Ovary (tissue), 9 donors: ENCODE data around the gene ACTR1A. TPM values are rescaled to one million over a fixed set of nuclear protein-coding genes. Genes with fewer than 3 reads are reported as not detected.
A peak's percentile ranks its signal among the peaks of the same experiment; 100 is the strongest.

ENCODE experiments used
- DNase-seq, 5 donors: peaks; one replicate each; pipeline ENCODE4 v3.0.0-alpha.2; 2019 to 2020
- H3K27ac ChIP-seq, 2 donors: fragments of 200-600 bp; one replicate each; pipeline versions ENCODE4 v1.5.1 to v1.8.0; 2019 to 2022
- H3K27me3 ChIP-seq: fragments of 200-600 bp; one replicate; pipeline ENCODE4 v1.8.0; 2022
- H3K36me3 ChIP-seq: fragments of 200-600 bp; sonication (generic); one replicate; pipeline ENCODE4 v1.5.1; 2019
- H3K4me1 ChIP-seq: one replicate; pipeline ENCODE4 v1.8.1; 2013; ENCODE audit warnings: mild to moderate bottlenecking, moderate library complexity; ENCODE audit not compliant: insufficient read depth
- H3K4me3 ChIP-seq: fragments of 200-600 bp; sonication (generic); one replicate; pipeline ENCODE4 v1.5.1; 2017
- H3K9me3 ChIP-seq, 2 donors: fragments of 200-600 bp in 1 of 2; sonication (generic) in 1 of 2; one replicate each; pipeline versions ENCODE4 v1.5.1 to v1.8.1; 2013 to 2019; ENCODE audit warnings: mild to moderate bottlenecking in 1 of 2, moderate library complexity in 1 of 2
- EP300 ChIP-seq: sonication (generic); formaldehyde crosslinking; IDR thresholded peaks from one replicate; pipeline ENCODE4 v1.6.1; 2017; ENCODE audit warnings: antibody characterized with exemption
- POLR2A ChIP-seq: fragments of 450-650 bp; IDR thresholded peaks from one replicate; pipeline ENCODE4 v1.6.1; 2017; ENCODE audit warnings: antibody characterized with exemption, mild to moderate bottlenecking, moderate library complexity
- WGBS, 3 donors: extraction: QIAGEN DNeasy Blood & Tissue Kit in 1 of 3; methylation state at CpG; one replicate each; pipeline versions ENCODE4 v1.1.5 to v1.1.7; 2013 to 2017; 5-methylcytosine and 5-hydroxymethylcytosine counted together
- intact Hi-C, 4 donors: fragments of 100-400 bp; cut with DNase I; formaldehyde crosslinking; loops; one replicate each; pipeline versions ENCODE4 v1.11.0 to v1.15.1; 2022 to 2023
- polyA plus RNA-seq, 2 donors: library from polyadenylated mRNA; stranded (reverse); fragments of 200-250 nt in 1 of 2; fragments of 350-450 nt in 1 of 2; fragmentation: Illumina TruSeq in 1 of 2; extraction: RNeasy Lipid Tissue Mini Kit (QIAGEN cat#74804) in 1 of 2; gene quantifications; one replicate each; pipeline ENCODE4 v1.2.3, GENCODE V29; 2013 to 2014
- total RNA-seq, 7 donors: library from RNA; depleted of rRNA in 2 of 7; stranded (reverse); fragments of >200 nt in 2 of 7; fragmentation: NEBNext Ultra II Directional in 3 of 7; extraction: Animal tissue kit (Norgen Biotek cat#: 25700) in 3 of 7; gene quantifications; one replicate each; pipeline versions ENCODE4 v1.1.0 to v1.2.4, GENCODE V29; 2016 to 2023
- TF ChIP-seq, protein P1 (sequence below), 3 donors: fragments of 450-650 bp in 2 of 3; fragments of 200-600 bp in 1 of 3; IDR thresholded peaks; one replicate each; pipeline versions ENCODE4 v1.5.1 to v1.8.0; 2016 to 2022; ENCODE audit warnings: antibody characterized with exemption in 3 of 3, mild to moderate bottlenecking in 1 of 3
- donor health status: DM: no; HTN: no; CAD: no; lungs with moderate emphysema.
- donor health status: DM: no; HTN: no; CAD: no.
- donor health status: Bipolar disorder and iron deficiency.
- donor health status: DM: yes; HTN: yes; CAD: no.
- donor health status: DM: no; HTN: no; CAD: no.
- donor health status: DM: yes; HTN: yes; CAD: no.

The ACTR1A gene
- total and polyA plus RNA-seq, 9 donors, result 38.0 to 83.6 (median 60.1) TPM

DNA sequence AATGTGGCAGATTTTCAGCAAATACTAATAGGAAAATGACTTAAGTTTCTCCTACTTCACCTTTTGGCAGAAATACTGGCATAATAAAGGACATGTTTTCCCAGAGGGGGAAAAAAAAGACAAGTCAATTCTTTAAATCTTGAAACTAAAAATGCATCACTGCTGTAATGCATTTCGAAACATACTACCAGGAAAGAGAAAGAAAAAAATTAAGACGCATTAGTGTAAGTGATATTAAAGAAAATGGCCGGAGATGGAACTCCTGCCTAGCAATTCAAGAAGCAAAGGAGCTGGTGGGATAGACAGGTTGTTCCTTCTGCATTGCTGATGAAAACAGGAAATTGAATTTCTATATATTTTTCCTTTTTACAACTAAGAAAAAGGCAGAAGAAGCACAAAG, 3.2 kb downstream of the ACTR1A start:
- Histone ChIP-seq H3K9me3 (no peaks in the 10 kb centered on the region), H3K36me3 (no peaks in the 10 kb centered on the region), H3K4me3 (no peak overlapping the region), H3K27ac (no peak overlapping the region), H3K27me3 (no peaks in the 10 kb centered on the region), H3K4me1 (peaks cover 3% of the 10 kb centered on the region)
- 86 to 92% (median 86%) methylated on average over 3 of the region's 3 CpGs for WGBS, 3 donors
- intact Hi-C loops, result no loop called here
- DNase-seq, result no peak
- TF ChIP-seq, protein P1, sequence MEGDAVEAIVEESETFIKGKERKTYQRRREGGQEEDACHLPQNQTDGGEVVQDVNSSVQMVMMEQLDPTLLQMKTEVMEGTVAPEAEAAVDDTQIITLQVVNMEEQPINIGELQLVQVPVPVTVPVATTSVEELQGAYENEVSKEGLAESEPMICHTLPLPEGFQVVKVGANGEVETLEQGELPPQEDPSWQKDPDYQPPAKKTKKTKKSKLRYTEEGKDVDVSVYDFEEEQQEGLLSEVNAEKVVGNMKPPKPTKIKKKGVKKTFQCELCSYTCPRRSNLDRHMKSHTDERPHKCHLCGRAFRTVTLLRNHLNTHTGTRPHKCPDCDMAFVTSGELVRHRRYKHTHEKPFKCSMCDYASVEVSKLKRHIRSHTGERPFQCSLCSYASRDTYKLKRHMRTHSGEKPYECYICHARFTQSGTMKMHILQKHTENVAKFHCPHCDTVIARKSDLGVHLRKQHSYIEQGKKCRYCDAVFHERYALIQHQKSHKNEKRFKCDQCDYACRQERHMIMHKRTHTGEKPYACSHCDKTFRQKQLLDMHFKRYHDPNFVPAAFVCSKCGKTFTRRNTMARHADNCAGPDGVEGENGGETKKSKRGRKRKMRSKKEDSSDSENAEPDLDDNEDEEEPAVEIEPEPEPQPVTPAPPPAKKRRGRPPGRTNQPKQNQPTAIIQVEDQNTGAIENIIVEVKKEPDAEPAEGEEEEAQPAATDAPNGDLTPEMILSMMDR (IDR thresholded peaks at IDR 0.05), result no peak
- no peak for TF ChIP-seq EP300
- no peak for TF ChIP-seq POLR2A

DNA sequence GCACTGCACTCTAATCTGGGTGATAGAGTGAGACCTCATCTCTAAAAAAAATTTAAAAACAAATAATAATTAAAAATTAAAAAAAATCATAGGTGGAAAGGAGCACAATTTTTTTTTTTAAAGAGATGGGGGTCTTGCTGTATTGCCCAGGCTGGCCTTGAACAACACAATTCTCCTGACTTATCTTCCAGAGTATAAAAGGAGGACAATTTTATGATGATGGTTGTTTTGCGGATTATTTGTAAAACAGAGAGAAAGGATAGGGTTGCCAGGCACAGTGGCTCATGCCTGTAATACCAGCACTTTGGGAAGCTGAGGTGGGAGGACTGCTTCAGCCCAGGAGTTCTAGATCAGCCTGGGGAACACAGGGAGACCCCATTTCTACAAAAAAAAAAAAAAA, 5.0 kb downstream of the ACTR1A start:
- no peak for DNase-seq
- no peak for TF ChIP-seq POLR2A
- TF ChIP-seq, protein P1 (IDR thresholded peaks at IDR 0.05), result no peak
- no peak for TF ChIP-seq EP300
- H3K27ac ChIP-seq, result no peak overlapping the region
- no peaks in the 10 kb centered on the region for H3K36me3 ChIP-seq
- intact Hi-C loops, result no loop called here
- H3K4me3 ChIP-seq, result no peak overlapping the region
- no peaks in the 10 kb centered on the region for H3K27me3 ChIP-seq
- no peaks in the 10 kb centered on the region for H3K9me3 ChIP-seq
- H3K4me1 ChIP-seq, result peaks cover 11% of the 10 kb centered on the region
- WGBS, 3 donors, result 66 to 74% (median 68%) methylated on average over 1 of the region's 1 CpG

DNA sequence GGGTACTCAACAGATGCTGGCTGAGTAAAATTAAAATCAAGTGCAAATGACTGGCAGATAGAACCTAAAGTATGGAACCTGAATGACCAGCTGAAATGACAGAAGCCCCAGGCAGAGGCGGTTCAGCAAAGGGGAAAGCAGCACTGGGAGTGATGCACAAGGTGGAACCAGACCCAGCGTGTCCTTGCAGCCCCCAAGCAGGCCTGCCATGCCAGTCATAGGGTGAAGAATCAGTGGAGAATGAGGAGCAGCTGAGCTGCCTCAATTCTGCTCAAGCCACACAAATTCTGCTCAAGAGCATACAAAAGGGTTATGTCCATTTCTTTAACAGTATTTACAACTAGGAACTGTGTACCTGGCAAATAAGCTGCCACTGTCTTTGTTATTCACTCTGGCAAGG, 8.7 kb downstream of the ACTR1A start:
- intact Hi-C loops, result no loop called here
- TF ChIP-seq, protein P1 (IDR thresholded peaks at IDR 0.05), result no peak
- TF ChIP-seq EP300, result no peak
- TF ChIP-seq POLR2A, result no peak
- no peak overlapping the region for H3K4me3 ChIP-seq
- peaks cover 11% of the 10 kb centered on the region for H3K4me1 ChIP-seq
- H3K27me3 ChIP-seq, result no peaks in the 10 kb centered on the region
- no peak overlapping the region for H3K27ac ChIP-seq
- WGBS, 3 donors, result 84 to 94% (median 91%) methylated on average over 2 of the region's 2 CpGs
- H3K9me3 ChIP-seq, result no peaks in the 10 kb centered on the region
- H3K36me3 ChIP-seq, result no peaks in the 10 kb centered on the region
- peak in 1 of 5 donors; percentile 20 for DNase-seq

DNA sequence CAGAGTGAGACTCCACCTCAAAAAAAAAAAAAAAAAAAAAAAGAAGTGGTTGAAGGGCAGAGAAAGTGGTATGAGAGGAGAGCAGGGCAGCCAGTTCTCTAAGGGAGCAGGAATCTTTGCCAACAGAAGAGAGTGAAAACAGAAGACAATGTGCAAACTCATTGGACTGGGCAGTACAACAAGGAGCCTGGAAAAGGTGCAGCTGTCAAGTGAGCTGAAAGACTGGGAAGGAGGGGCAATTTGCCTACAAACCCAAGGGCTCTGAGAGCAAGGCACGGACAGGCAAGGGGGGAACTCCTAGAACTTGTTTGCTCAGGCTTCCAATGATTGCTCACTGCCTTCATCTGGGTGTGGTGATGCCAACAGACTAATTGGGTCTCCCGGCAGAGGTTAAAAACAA, 9.5 kb downstream of the ACTR1A start:
- H3K4me1 ChIP-seq, result peaks cover 11% of the 10 kb centered on the region
- TF ChIP-seq, protein P1 (IDR thresholded peaks at IDR 0.05), result no peak
- TF ChIP-seq EP300, result no peak
- no peak for TF ChIP-seq POLR2A
- no peaks in the 10 kb centered on the region for H3K27me3 ChIP-seq
- peak in 3 of 5 donors; percentile 34 to 40 (median 40) for DNase-seq
- intact Hi-C loops, result no loop called here
- no peaks in the 10 kb centered on the region for H3K9me3 ChIP-seq
- 9 to 23% (median 14%) methylated on average over 2 of the region's 2 CpGs for WGBS, 3 donors
- no peak overlapping the region for H3K27ac ChIP-seq
- no peak overlapping the region for H3K4me3 ChIP-seq
- H3K36me3 ChIP-seq, result no peaks in the 10 kb centered on the region
